ENCODE data around the gene HSPBAP1. TPM values are rescaled to one million over a fixed set of nuclear protein-coding genes. Genes with fewer than 3 reads are reported as not detected.

The HSPBAP1 gene, protein sequence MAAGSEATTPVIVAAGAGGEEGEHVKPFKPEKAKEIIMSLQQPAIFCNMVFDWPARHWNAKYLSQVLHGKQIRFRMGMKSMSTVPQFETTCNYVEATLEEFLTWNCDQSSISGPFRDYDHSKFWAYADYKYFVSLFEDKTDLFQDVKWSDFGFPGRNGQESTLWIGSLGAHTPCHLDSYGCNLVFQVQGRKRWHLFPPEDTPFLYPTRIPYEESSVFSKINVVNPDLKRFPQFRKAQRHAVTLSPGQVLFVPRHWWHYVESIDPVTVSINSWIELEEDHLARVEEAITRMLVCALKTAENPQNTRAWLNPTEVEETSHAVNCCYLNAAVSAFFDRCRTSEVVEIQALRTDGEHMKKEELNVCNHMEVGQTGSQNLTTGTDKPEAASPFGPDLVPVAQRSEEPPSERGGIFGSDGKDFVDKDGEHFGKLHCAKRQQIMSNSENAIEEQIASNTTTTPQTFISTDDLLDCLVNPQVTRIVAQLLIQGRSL
- total RNA-seq (1 to 10 TPM; 5.7 to 8.3 (median 6.9) TPM), polyA plus RNA-seq (5.6 TPM)
- long read RNA-seq, donor 1, partial matches to known transcripts: 0 of 12 reads
- long read RNA-seq, donor 1, other reads (novel, unspliced or antisense): 6 of 12 reads
- long read RNA-seq, donor 2, transcript HSPBAP1-201 (8 exons, 1,953 nt): major isoform, 5 of 7 reads
- long read RNA-seq, donor 2, partial matches to known transcripts: 0 of 7 reads
- long read RNA-seq, donor 2, other reads (novel, unspliced or antisense): 2 of 7 reads
- long read RNA-seq, donor 3, transcript HSPBAP1-201 (8 exons, 1,953 nt): major isoform, 12 of 22 reads
- long read RNA-seq, donor 3, partial matches to known transcripts: 0 of 22 reads
- long read RNA-seq, donor 3, other reads (novel, unspliced or antisense): 9 of 22 reads
- long read RNA-seq, donor 4, partial matches to known transcripts: 0 of 1 reads
- long read RNA-seq, donor 4, other reads (novel, unspliced or antisense): 1 of 1 reads

- intact Hi-C loops (cut with DNase I): no loop called here
- H3K4me3 ChIP-seq (ENCODE audit: low read length): peak within 1 kb of the TSS; percentile 89
- H3K4me1 ChIP-seq (ENCODE audit: control insufficient read depth, insufficient read depth, low read length): peaks cover 3% of the 10 kb centered on the region
- H3K27ac ChIP-seq (ENCODE audit: low read length): peak within 1 kb of the TSS; percentile 94
- DNase-seq (peak; percentile 95 to 98 (median 97)), ATAC-seq (peak; percentile 86 to 90)
- under 1% methylated on average over 46 of the region's 46 CpGs for WGBS
- no peaks in the 10 kb centered on the region for H3K9me3 ChIP-seq (ENCODE audit: control insufficient read depth, low read length)
- no peaks in the 10 kb centered on the region for H3K27me3 ChIP-seq (ENCODE audit: control insufficient read depth, insufficient read depth)
Measured at GRCh38 chr3:122793568-122794416, at the start of gene HSPBAP1. Gene HSPBAP1, minus strand, starts transcription at chr3:122793831. Its CDS starts 151 bp downstream, at chr3:122793680.

GRCh38 chr3:122835590-122835989 is 42.0 kb upstream of the HSPBAP1 start:
- no peak for ATAC-seq
- Histone ChIP-seq H3K9me3 (ENCODE audit: control insufficient read depth, low read length) (no peaks in the 10 kb centered on the region), H3K27me3 (ENCODE audit: control insufficient read depth, insufficient read depth) (no peaks in the 10 kb centered on the region), H3K4me3 (ENCODE audit: low read length) (no peak overlapping the region), H3K4me1 (ENCODE audit: control insufficient read depth, insufficient read depth, low read length) (no peaks in the 10 kb centered on the region), H3K27ac (ENCODE audit: low read length) (no peak overlapping the region)
- no peak for DNase-seq
- 95% methylated on average over 2 of the region's 2 CpGs for WGBS
- intact Hi-C loops (cut with DNase I): no loop called here

DNA sequence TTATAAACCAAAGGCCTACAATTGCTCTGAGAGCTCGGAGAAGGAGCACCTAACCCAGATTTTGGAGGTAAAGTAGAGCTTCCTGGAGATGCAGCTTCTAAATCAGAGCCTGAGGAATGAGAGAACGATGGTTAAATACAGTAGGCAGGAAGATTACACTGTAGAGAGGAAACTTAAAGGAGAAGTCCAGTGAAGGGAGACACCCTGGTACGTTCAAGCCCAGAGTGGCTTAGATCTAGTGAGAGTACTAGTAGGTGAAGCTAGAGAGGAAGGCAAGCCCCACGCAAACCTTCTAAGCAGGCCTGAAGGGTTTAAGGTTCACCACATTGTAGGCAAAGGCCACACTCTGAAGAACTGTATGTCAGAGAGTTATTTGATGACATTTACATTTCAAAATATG is 34.6 kb upstream of the HSPBAP1 start:
- no peaks in the 10 kb centered on the region for H3K27me3 ChIP-seq (ENCODE audit: control insufficient read depth, insufficient read depth)
- no peak overlapping the region for H3K27ac ChIP-seq (ENCODE audit: low read length)
- H3K4me1 ChIP-seq (ENCODE audit: control insufficient read depth, insufficient read depth, low read length): no peaks in the 10 kb centered on the region
- ATAC-seq: no peak
- DNase-seq: no peak
- intact Hi-C loops (cut with DNase I): no loop called here
- no peak overlapping the region for H3K4me3 ChIP-seq (ENCODE audit: low read length)
- no peaks in the 10 kb centered on the region for H3K9me3 ChIP-seq (ENCODE audit: control insufficient read depth, low read length)
- WGBS: 94% methylated on average over 4 of the region's 4 CpGs

DNA sequence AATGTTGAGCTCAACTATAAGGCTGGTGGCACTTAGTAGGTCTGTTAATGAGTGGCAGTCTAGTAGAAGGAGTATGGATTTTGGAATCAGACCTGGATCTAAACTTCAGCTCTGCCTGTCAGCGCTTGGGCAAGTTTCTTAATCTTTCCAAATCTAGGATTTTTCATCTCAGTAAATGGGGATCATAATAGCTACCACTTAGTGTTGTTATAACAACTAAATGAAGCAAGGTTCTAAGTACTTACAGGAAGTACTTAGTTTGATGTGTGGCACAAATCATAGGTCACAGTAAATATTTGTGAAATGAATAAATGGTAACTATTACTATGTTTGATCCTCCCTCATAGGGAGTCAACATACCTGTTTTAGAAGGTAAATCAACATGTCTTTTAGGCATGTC is 32.6 kb upstream of the HSPBAP1 start:
- DNase-seq (no peak), ATAC-seq (no peak)
- H3K27ac ChIP-seq (ENCODE audit: low read length): no peak overlapping the region
- H3K27me3 ChIP-seq (ENCODE audit: control insufficient read depth, insufficient read depth): no peaks in the 10 kb centered on the region
- no peak overlapping the region for H3K4me3 ChIP-seq (ENCODE audit: low read length)
- no peaks in the 10 kb centered on the region for H3K4me1 ChIP-seq (ENCODE audit: control insufficient read depth, insufficient read depth, low read length)
- no peaks in the 10 kb centered on the region for H3K9me3 ChIP-seq (ENCODE audit: control insufficient read depth, low read length)
- 99% methylated on average over 1 of the region's 1 CpG for WGBS
- intact Hi-C loops (cut with DNase I): no loop called here

GRCh38 chr3:122825460-122825859 is 31.8 kb upstream of the HSPBAP1 start:
- intact Hi-C loops (cut with DNase I): no loop called here
- H3K4me3 ChIP-seq (ENCODE audit: low read length): no peak overlapping the region
- DNase-seq (no peak), ATAC-seq (peak in 1 of 2 donors; percentile 36)
- no peaks in the 10 kb centered on the region for H3K9me3 ChIP-seq (ENCODE audit: control insufficient read depth, low read length)
- H3K4me1 ChIP-seq (ENCODE audit: control insufficient read depth, insufficient read depth, low read length): no peaks in the 10 kb centered on the region
- H3K27me3 ChIP-seq (ENCODE audit: control insufficient read depth, insufficient read depth): no peaks in the 10 kb centered on the region
- 77% methylated on average over 4 of the region's 4 CpGs for WGBS
- H3K27ac ChIP-seq (ENCODE audit: low read length): no peak overlapping the region

DNA sequence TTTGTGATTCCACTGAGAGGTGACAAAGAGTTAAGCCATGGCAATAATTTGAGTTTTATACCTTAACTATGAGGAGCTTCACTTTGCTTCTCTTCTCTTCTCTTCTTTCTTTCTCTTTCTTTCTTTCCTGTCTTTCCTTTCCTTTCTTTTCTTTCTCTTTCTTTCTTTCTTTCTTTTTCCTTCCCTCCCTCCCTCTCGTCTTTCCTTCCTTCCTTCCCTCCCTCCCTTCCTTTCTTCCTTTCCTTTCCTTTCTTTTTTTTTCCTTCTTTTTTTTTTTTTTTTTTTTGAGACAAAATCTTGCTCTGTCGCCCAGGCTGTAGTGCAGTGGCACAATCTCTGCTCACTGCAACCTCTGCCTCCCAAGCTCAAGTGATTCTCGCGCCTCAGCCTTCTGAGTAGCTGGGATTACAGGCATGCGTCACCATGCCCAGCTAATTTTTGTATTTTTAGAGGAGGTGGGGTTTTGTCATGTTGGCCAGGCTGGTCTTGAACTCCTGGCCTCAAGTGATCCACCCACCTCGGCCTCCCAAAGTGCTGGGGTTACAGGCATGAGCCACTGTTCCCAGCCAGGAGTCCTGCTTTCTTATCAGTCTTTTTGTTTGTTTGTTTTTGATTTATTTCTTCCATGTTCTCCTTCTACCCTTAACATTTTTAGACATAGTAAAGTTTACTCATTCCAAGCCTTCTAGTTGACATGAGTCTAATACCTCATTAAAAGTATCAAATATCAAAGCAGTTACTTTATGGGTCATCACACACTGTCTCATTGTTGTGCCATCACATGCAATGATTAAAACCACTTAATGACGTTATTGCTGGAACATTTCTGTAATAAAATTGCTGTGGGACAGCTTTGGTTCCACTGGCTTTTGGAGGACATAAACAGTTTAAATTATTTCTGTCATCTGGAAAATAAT is 31.1 kb upstream of the HSPBAP1 start:
- H3K4me3 ChIP-seq (ENCODE audit: low read length): no peak overlapping the region
- WGBS: 87% methylated on average over 7 of the region's 7 CpGs
- intact Hi-C loops (cut with DNase I): no loop called here
- H3K9me3 ChIP-seq (ENCODE audit: control insufficient read depth, low read length): no peaks in the 10 kb centered on the region
- ATAC-seq (no peak), DNase-seq (no peak)
- no peaks in the 10 kb centered on the region for H3K27me3 ChIP-seq (ENCODE audit: control insufficient read depth, insufficient read depth)
- H3K4me1 ChIP-seq (ENCODE audit: control insufficient read depth, insufficient read depth, low read length): no peaks in the 10 kb centered on the region
- H3K27ac ChIP-seq (ENCODE audit: low read length): no peak overlapping the region

DNA sequence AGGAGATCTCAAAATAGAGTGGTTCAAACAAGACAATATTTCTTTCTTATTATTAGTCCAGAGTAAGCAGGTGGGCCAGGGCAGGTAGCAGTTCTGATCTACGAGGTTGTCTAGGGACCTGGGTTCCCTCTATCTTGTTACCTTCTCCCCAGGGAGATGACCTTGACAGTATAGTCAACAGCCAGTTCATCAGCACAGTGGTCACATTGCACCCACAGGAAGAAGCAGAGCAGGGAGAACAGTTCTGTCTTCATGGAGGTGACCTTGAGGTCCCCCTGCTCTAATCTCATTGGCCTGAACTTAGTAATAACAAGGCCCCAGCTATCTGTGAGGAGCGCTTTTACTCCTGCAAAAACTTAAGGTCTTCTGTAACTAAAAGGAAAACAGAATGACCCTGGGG is 23.0 kb upstream of the HSPBAP1 start:
- Histone ChIP-seq H3K27ac (ENCODE audit: low read length) (no peak overlapping the region), H3K4me3 (ENCODE audit: low read length) (no peak overlapping the region), H3K27me3 (ENCODE audit: control insufficient read depth, insufficient read depth) (no peaks in the 10 kb centered on the region), H3K4me1 (ENCODE audit: control insufficient read depth, insufficient read depth, low read length) (peaks cover 2% of the 10 kb centered on the region), H3K9me3 (ENCODE audit: control insufficient read depth, low read length) (no peaks in the 10 kb centered on the region)
- no peak for DNase-seq
- intact Hi-C loops (cut with DNase I): no loop called here
- no peak for ATAC-seq
- WGBS: 90% methylated on average over 2 of the region's 2 CpGs

- Histone ChIP-seq H3K9me3 (ENCODE audit: control insufficient read depth, low read length) (no peaks in the 10 kb centered on the region), H3K4me3 (ENCODE audit: low read length) (no peak overlapping the region), H3K4me1 (ENCODE audit: control insufficient read depth, insufficient read depth, low read length) (no peaks in the 10 kb centered on the region), H3K27ac (ENCODE audit: low read length) (no peak overlapping the region), H3K27me3 (ENCODE audit: control insufficient read depth, insufficient read depth) (no peaks in the 10 kb centered on the region)
- no peak for DNase-seq
- ATAC-seq: no peak
- intact Hi-C loops (cut with DNase I): no loop called here
Measured at GRCh38 chr3:122810734-122811133, 17.1 kb upstream of the HSPBAP1 start.

GRCh38 chr3:122803977-122804376 is 10.3 kb upstream of the HSPBAP1 start:
- Histone ChIP-seq H3K4me1 (ENCODE audit: control insufficient read depth, insufficient read depth, low read length) (peaks cover 1% of the 10 kb centered on the region), H3K27me3 (ENCODE audit: control insufficient read depth, insufficient read depth) (no peaks in the 10 kb centered on the region), H3K27ac (ENCODE audit: low read length) (no peak overlapping the region), H3K9me3 (ENCODE audit: control insufficient read depth, low read length) (no peaks in the 10 kb centered on the region), H3K4me3 (ENCODE audit: low read length) (no peak overlapping the region)
- DNase-seq (no peak), ATAC-seq (no peak)
- intact Hi-C loops (cut with DNase I): no loop called here
- 86% methylated on average over 2 of the region's 2 CpGs for WGBS

GRCh38 chr3:122802323-122802722 is 8.7 kb upstream of the HSPBAP1 start:
- H3K27ac ChIP-seq (ENCODE audit: low read length): no peak overlapping the region
- no peaks in the 10 kb centered on the region for H3K27me3 ChIP-seq (ENCODE audit: control insufficient read depth, insufficient read depth)
- DNase-seq: no peak
- no peak for ATAC-seq
- peaks cover 1% of the 10 kb centered on the region for H3K4me1 ChIP-seq (ENCODE audit: control insufficient read depth, insufficient read depth, low read length)
- H3K4me3 ChIP-seq (ENCODE audit: low read length): no peak overlapping the region
- H3K9me3 ChIP-seq (ENCODE audit: control insufficient read depth, low read length): no peaks in the 10 kb centered on the region
- intact Hi-C loops (cut with DNase I): no loop called here
- 92% methylated on average over 1 of the region's 1 CpG for WGBS

All from right cardiac atrium (tissue), 5 donors.